K562 (cell line): ENCODE data around the gene DAW1. TPM values are rescaled to one million over a fixed set of nuclear protein-coding genes. Genes with fewer than 3 reads are reported as not detected.

Experiments
- ATAC-seq: fragments of 200-7000 bp; cut with Tn5 transposase; 3 replicates; pipeline ENCODE4 v1.9.1; 2020; ENCODE audit warnings: moderate library complexity
- BruUV-seq: library from RNA; stranded (reverse); fragments of 400-500 nt; replicated peaks from 2 replicates; lab custom pipeline; 2021; lab: Mats Ljungman, UMichigan
- CTCF ChIA-PET: fragments of 300-600 bp; formaldehyde crosslinking; extraction: SDS; loops from one replicate; lab custom pipeline; 2021; ENCODE audit warnings: low intra/inter-chr PET ratio; lab: Yijun Ruan, JAX
- POLR2A ChIA-PET: fragments of 300-600, 350-650 bp; sonication (Branson Sonifier 250); formaldehyde crosslinking; extraction: SDS; loops from one replicate; lab custom pipeline; 2021; ENCODE audit warnings: antibody characterized with exemption, inconsistent platforms; lab: Yijun Ruan, JAX
- DNase-seq, 4 experiments: peaks; one replicate each; pipeline versions ENCODE4 v3.0.0 to v3.0.0-alpha.2; 2011 to 2018; ENCODE audit warnings: low spot score in 3 of 4, mixed read lengths in 3 of 4; ENCODE audit errors: extremely low read depth in 1 of 4
- FAIRE-seq: peaks from 2 replicates; lab custom pipeline; 2011; peaks lifted over from hg19 to GRCh38; lab: Jason Lieb, UNC
- H2AFZ ChIP-seq: 2 replicates; pipeline ENCODE4 v1.6.0; 2011; ENCODE audit warnings: low read depth, low read length, control low read depth, inconsistent platforms
- H3K27ac ChIP-seq: fragments of 200-600 bp; 3 replicates; pipeline ENCODE4 v1.8.0; 2011; ENCODE audit warnings: low read depth, mild to moderate bottlenecking, control low read depth, inconsistent platforms, low read length, moderate library complexity, mixed read lengths; ENCODE audit errors: extremely low read depth
- H3K27me3 ChIP-seq, 2 experiments: fragments of 300-600 bp in 1 of 2; 2 replicates in 1 of 2; 3 replicates in 1 of 2; pipeline versions ENCODE4 v1.6.0 to v1.8.0; 2011; ENCODE audit warnings: inconsistent platforms in 2 of 2, low read length in 2 of 2, mild to moderate bottlenecking in 1 of 2, mixed read lengths in 1 of 2, moderate library complexity in 1 of 2; ENCODE audit not compliant: control insufficient read depth in 2 of 2, insufficient read depth in 2 of 2
- H3K36me3 ChIP-seq: fragments of 300-600 bp; 3 replicates; pipeline ENCODE4 v1.8.0; 2011; ENCODE audit warnings: mild to moderate bottlenecking, low read length, inconsistent platforms; ENCODE audit not compliant: control insufficient read depth, insufficient read depth
- H3K4me1 ChIP-seq, 2 experiments: fragments of 200-600 bp in 1 of 2; replicated peaks in 1 of 2; 2 replicates in 1 of 2; 3 replicates in 1 of 2; pipeline versions ENCODE4 v1.5.1 to v1.8.0; 2011; ENCODE audit warnings: inconsistent platforms in 2 of 2, low read length in 2 of 2, mild to moderate bottlenecking in 1 of 2, mixed read lengths in 1 of 2, moderate library complexity in 1 of 2; ENCODE audit not compliant: control insufficient read depth in 2 of 2, insufficient read depth in 2 of 2
- H3K4me2 ChIP-seq: 2 replicates; pipeline ENCODE4 v1.6.1; 2011; ENCODE audit warnings: low read length, control low read depth, inconsistent platforms, mixed read lengths; ENCODE audit not compliant: insufficient read depth
- H3K4me3 ChIP-seq: fragments of 200-600 bp; sonication (generic), shearing (Covaris generic); 2 replicates; pipeline ENCODE4 v1.5.1; 2016; ENCODE audit warnings: control low read depth, inconsistent platforms
- H3K79me2 ChIP-seq: fragments of 200-600 bp; 3 replicates; pipeline ENCODE4 v1.8.0; 2011; ENCODE audit warnings: low read length, inconsistent platforms; ENCODE audit not compliant: control insufficient read depth, insufficient read depth
- H3K9ac ChIP-seq, 2 experiments: 2 replicates each; pipeline versions ENCODE4 v1.6.0 to v1.6.1; 2011; ENCODE audit warnings: low read depth in 2 of 2, low read length in 2 of 2, control low read depth in 1 of 2, inconsistent platforms in 1 of 2, mild to moderate bottlenecking in 1 of 2, mixed read lengths in 1 of 2; ENCODE audit not compliant: insufficient read depth in 1 of 2
- H3K9me1 ChIP-seq: one replicate; pipeline ENCODE4 v1.6.0; 2011; ENCODE audit warnings: inconsistent platforms, mild to moderate bottlenecking, low read length, moderate library complexity; ENCODE audit not compliant: control insufficient read depth, insufficient read depth
- H3K9me3 ChIP-seq: replicated peaks from 2 replicates; pipeline ENCODE4 v1.5.1; 2011; ENCODE audit warnings: low read depth, low read length, inconsistent platforms; ENCODE audit not compliant: control insufficient read depth, insufficient read depth
- H4K20me1 ChIP-seq: replicated peaks from 2 replicates; pipeline ENCODE4 v1.6.1; 2011; ENCODE audit warnings: low read length, inconsistent platforms, mixed read lengths; ENCODE audit not compliant: control insufficient read depth, insufficient read depth
- BCOR ChIP-seq: fragments of 450-650 bp; IDR thresholded peaks from 2 replicates; pipeline ENCODE4 v1.6.1; 2016
- DACH1 ChIP-seq: fragments of 450-650 bp; IDR thresholded peaks from 2 replicates; pipeline ENCODE4 v1.6.1; 2018; ENCODE audit not compliant: partially characterized antibody
- HIVEP1 ChIP-seq: fragments of 250-450 bp; sonication (Bioruptor Pico); IDR thresholded peaks from 2 replicates; pipeline ENCODE4 v1.4.0; 2020; ENCODE audit warnings: mild to moderate bottlenecking
- ILF3 ChIP-seq: fragments of 450-650 bp; IDR thresholded peaks from 2 replicates; pipeline ENCODE4 v1.6.1; 2018; ENCODE audit warnings: antibody characterized with exemption, mild to moderate bottlenecking, moderate library complexity, borderline replicate concordance
- KDM5B ChIP-seq: fragments of 200-600 bp; sonication (generic); IDR thresholded peaks from 2 replicates; pipeline ENCODE4 v1.6.1; 2012; ENCODE audit warnings: low read depth, mild to moderate bottlenecking, moderate library complexity, low read length, control low read depth, inconsistent platforms; ENCODE audit not compliant: insufficient replicate concordance
- RBM22 ChIP-seq: fragments of 200-400 bp; formaldehyde crosslinking; IDR thresholded peaks from 2 replicates; pipeline ENCODE4 v1.6.1; 2018; ENCODE audit warnings: low read length, low read depth; ENCODE audit not compliant: poor library complexity, severe bottlenecking
- SMAD4 ChIP-seq: fragments of 250-450 bp; sonication (Bioruptor Pico); conservative IDR thresholded peaks from 2 replicates; pipeline ENCODE4 v1.8.0; 2021; ENCODE audit warnings: inconsistent platforms, mild to moderate bottlenecking, moderate library complexity
- ZNF436 ChIP-seq: fragments of 250-450, 450-650 bp; sonication (Bioruptor Pico); formaldehyde crosslinking; IDR thresholded peaks from 2 replicates; pipeline ENCODE4 v1.7.0; 2020; ENCODE audit warnings: mild to moderate bottlenecking
- WGBS: fragments of 100-300 bp; shearing (Covaris generic); methylation state at CpG from one replicate; pipeline ENCODE4 v1.1.6; 2016; ENCODE audit warnings: low coverage, mixed read lengths; ENCODE audit not compliant: insufficient coverage; ENCODE audit errors: missing lambda C conversion rate; 5-methylcytosine and 5-hydroxymethylcytosine counted together
- in situ Hi-C: fragments of 300-500 bp; cut with MboI; formaldehyde crosslinking; loops from 4 replicates; pipeline ENCODE4 v1.15.0; 2018; ENCODE audit warnings: inconsistent platforms, mixed read lengths
- intact Hi-C: fragments of 100-400 bp; cut with micrococcal nuclease; formaldehyde crosslinking; loops from 2 replicates; pipeline ENCODE4 v1.14.2; 2022
- polyA plus RNA-seq, 8 experiments: library from polyadenylated mRNA; depleted of rRNA in 4 of 8; stranded (reverse) in 5 of 8; unstranded in 3 of 8; fragments of >200 nt; fragmentation: Nextera tagmentation in 2 of 8; fragmentation: Illumina TruSeq in 1 of 8; extraction: Ambion mirVana in 2 of 8; extraction: Trizol in 1 of 8; gene quantifications; 2 replicates each; pipeline versions ENCODE4 v1.2.1 to v1.2.3, GENCODE V29; 2011 to 2014; ENCODE audit warnings: inconsistent platforms in 1 of 8, missing spikeins in 1 of 8
- total RNA-seq, 7 experiments: library from RNA; depleted of rRNA in 6 of 7; stranded (reverse); fragments of >200 nt in 6 of 7; fragmentation: Illumina TruSeq in 2 of 7; extraction: Trizol in 2 of 7; gene quantifications; 2 replicates each; pipeline versions ENCODE4 v1.2.1 to v1.2.3, GENCODE V29; 2011 to 2021; ENCODE audit warnings: low replicate concordance in 1 of 7
- TF ChIP-seq, protein P1 (sequence below), 2 experiments: fragments of 450-650 bp in 1 of 2; IDR thresholded peaks; 2 replicates each; pipeline ENCODE4 v1.6.1; 2011 to 2017; ENCODE audit warnings: low read depth in 2 of 2, antibody characterized with exemption in 1 of 2, borderline replicate concordance in 1 of 2, low read length in 1 of 2, mild to moderate bottlenecking in 1 of 2, mixed read lengths in 1 of 2; ENCODE audit not compliant: control insufficient read depth in 1 of 2
- TF ChIP-seq, protein P2 (sequence below): fragments of 450-650 bp; IDR thresholded peaks from 2 replicates; pipeline ENCODE4 v1.6.1; 2016; ENCODE audit warnings: missing biosample characterization, missing genetic modification characterization
- TF ChIP-seq, protein P3 (sequence below): fragments of 250-450 bp; sonication (Bioruptor Pico); IDR thresholded peaks from 2 replicates; pipeline ENCODE4 v1.4.0; 2020; ENCODE audit warnings: mild to moderate bottlenecking
- TF ChIP-seq, protein P4 (sequence below), 2 experiments: fragments of 450-650 bp; IDR thresholded peaks; 2 replicates each; pipeline ENCODE4 v1.6.1; 2016

The DAW1 gene
- total and polyA plus RNA-seq, 9 of the 15 experiments (the other 6 are each of a cell fraction or from before 2014, with no cell fraction given) = not detected

DNA sequence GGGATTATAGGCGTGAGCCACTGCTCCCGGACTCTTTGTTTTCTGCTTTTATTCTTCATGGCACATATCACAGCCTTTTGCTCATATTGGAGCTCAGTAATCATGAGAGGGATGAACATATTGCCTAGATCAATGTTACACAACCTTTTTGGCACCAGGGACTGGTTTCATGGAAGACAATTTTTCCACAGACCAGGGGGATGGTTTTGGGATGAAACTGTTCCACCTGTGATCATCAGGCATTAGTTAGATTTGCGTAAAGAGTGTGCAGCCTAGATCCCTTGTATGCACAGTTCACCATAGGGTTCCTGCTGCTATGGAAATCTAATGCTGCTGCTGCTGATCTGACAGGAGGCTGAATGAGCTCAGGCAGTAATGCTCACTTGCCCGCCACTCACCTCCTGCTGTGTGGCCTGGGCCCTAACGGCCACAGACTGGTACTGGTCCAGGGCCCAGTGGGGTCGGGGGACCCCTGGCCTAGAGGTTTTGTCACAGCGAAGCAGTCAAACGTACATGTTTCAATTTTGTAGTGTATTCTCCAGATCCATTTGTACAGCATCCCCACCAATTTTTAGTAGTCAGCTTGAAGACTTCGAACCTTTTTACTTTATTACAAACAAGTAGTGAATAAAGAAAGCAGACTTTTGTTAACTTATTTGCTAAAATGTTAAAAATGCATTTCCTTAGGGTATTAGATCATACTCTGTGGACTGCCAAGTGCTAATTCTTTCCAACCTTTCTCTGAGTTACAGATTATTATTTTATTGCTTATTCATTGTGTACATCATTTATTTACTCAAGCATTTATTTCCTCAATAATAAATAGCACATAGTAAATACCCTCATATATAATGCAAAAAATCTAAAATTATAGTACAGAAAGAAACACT, 6.2 kb downstream of the DAW1 start (continued):
- TF ChIP-seq, protein P1, sequence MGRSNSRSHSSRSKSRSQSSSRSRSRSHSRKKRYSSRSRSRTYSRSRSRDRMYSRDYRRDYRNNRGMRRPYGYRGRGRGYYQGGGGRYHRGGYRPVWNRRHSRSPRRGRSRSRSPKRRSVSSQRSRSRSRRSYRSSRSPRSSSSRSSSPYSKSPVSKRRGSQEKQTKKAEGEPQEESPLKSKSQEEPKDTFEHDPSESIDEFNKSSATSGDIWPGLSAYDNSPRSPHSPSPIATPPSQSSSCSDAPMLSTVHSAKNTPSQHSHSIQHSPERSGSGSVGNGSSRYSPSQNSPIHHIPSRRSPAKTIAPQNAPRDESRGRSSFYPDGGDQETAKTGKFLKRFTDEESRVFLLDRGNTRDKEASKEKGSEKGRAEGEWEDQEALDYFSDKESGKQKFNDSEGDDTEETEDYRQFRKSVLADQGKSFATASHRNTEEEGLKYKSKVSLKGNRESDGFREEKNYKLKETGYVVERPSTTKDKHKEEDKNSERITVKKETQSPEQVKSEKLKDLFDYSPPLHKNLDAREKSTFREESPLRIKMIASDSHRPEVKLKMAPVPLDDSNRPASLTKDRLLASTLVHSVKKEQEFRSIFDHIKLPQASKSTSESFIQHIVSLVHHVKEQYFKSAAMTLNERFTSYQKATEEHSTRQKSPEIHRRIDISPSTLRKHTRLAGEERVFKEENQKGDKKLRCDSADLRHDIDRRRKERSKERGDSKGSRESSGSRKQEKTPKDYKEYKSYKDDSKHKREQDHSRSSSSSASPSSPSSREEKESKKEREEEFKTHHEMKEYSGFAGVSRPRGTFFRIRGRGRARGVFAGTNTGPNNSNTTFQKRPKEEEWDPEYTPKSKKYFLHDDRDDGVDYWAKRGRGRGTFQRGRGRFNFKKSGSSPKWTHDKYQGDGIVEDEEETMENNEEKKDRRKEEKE (IDR thresholded peaks at IDR 0.05; ENCODE audit: borderline replicate concordance in 1 of 2, control insufficient read depth in 1 of 2, low read depth in 2 of 2, low read length in 1 of 2) = no peak

DNA sequence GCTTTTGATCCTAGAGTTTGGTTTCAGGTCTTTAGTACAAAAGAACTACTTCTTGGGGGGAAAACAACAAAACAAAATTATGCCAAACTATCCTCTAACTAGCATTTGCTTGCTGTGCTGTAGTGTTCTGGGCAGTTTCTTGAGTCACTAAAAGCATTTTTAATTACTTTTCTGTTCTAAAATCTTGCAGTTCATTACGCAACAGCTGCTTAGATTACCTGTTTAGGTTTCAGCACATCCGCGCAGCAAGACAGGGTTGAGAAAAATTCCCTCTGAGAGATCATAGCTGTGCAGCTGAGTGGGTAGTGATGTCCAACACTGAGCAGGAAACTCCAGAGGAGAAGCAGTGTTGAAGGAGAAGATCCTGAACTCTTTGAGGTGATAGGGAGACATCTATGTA, 9.0 kb downstream of the DAW1 start:
- H3K36me3 ChIP-seq = no peaks in the 10 kb centered on the region
- FAIRE-seq = no peak
- in situ Hi-C loops = loop anchor here (10.0 kb wide), 1 partner anchor 756 kb away; no protein-coding TSS in a partner anchor
- H3K4me1 ChIP-seq = no peaks in the 10 kb centered on the region
- no peak overlapping the region for H3K9ac ChIP-seq
- WGBS = 24% methylated on average over 3 of the region's 3 CpGs
- ATAC-seq = no peak
- H3K4me3 ChIP-seq = no peak overlapping the region
- TF ChIP-seq, protein P2, sequence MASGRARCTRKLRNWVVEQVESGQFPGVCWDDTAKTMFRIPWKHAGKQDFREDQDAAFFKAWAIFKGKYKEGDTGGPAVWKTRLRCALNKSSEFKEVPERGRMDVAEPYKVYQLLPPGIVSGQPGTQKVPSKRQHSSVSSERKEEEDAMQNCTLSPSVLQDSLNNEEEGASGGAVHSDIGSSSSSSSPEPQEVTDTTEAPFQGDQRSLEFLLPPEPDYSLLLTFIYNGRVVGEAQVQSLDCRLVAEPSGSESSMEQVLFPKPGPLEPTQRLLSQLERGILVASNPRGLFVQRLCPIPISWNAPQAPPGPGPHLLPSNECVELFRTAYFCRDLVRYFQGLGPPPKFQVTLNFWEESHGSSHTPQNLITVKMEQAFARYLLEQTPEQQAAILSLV (tag) = no peak
- TF ChIP-seq HIVEP1 (CRISPR knock-in tag) = no peak
- TF ChIP-seq ZNF436 (CRISPR knock-in tag) = no peak
- TF ChIP-seq KDM5B = no peak
- TF ChIP-seq DACH1 = no peak
- TF ChIP-seq BCOR = no peak
- TF ChIP-seq, protein P3, sequence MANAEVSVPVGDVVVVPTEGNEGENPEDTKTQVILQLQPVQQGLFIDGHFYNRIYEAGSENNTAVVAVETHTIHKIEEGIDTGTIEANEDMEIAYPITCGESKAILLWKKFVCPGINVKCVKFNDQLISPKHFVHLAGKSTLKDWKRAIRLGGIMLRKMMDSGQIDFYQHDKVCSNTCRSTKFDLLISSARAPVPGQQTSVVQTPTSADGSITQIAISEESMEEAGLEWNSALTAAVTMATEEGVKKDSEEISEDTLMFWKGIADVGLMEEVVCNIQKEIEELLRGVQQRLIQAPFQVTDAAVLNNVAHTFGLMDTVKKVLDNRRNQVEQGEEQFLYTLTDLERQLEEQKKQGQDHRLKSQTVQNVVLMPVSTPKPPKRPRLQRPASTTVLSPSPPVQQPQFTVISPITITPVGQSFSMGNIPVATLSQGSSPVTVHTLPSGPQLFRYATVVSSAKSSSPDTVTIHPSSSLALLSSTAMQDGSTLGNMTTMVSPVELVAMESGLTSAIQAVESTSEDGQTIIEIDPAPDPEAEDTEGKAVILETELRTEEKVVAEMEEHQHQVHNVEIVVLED = no peak
- TF ChIP-seq RBM22 = no peak
- TF ChIP-seq SMAD4 (CRISPR knock-in tag) = no peak
- TF ChIP-seq ILF3 = no peak
- TF ChIP-seq, protein P4, sequence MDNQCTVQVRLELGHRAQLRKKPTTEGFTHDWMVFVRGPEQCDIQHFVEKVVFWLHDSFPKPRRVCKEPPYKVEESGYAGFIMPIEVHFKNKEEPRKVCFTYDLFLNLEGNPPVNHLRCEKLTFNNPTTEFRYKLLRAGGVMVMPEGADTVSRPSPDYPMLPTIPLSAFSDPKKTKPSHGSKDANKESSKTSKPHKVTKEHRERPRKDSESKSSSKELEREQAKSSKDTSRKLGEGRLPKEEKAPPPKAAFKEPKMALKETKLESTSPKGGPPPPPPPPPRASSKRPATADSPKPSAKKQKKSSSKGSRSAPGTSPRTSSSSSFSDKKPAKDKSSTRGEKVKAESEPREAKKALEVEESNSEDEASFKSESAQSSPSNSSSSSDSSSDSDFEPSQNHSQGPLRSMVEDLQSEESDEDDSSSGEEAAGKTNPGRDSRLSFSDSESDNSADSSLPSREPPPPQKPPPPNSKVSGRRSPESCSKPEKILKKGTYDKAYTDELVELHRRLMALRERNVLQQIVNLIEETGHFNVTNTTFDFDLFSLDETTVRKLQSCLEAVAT (IDR thresholded peaks at IDR 0.05) = no peak
- TF ChIP-seq, all 486 proteins: peak for 0
- no peaks in the 10 kb centered on the region for H3K27me3 ChIP-seq
- ChIA-PET CTCF (no interaction called here), POLR2A (no interaction called here)
- BruUV-seq = no TSS peak
- no peaks in the 10 kb centered on the region for H3K9me1 ChIP-seq
- no peaks in the 10 kb centered on the region for H3K9me3 ChIP-seq
- H2AFZ ChIP-seq = no peak overlapping the region
- H3K27ac ChIP-seq = no peak overlapping the region
- no peak overlapping the region for H3K4me2 ChIP-seq
- no peak for DNase-seq
- H4K20me1 ChIP-seq = no peaks in the 10 kb centered on the region
- intact Hi-C loops = no loop called here
- H3K79me2 ChIP-seq = no peaks in the 10 kb centered on the region
